ENCODE data around the gene PPP1R14B. TPM values are rescaled to one million over a fixed set of nuclear protein-coding genes. Genes with fewer than 3 reads are reported as not detected.
A peak's percentile ranks its signal among the peaks of the same experiment; 100 is the strongest.

Gene PPP1R14B
- total and polyA plus RNA-seq, 2 of the 13 experiments (the other 11 are each of a cell fraction or from before 2014, with no cell fraction given): 110 to 148 TPM

DNA sequence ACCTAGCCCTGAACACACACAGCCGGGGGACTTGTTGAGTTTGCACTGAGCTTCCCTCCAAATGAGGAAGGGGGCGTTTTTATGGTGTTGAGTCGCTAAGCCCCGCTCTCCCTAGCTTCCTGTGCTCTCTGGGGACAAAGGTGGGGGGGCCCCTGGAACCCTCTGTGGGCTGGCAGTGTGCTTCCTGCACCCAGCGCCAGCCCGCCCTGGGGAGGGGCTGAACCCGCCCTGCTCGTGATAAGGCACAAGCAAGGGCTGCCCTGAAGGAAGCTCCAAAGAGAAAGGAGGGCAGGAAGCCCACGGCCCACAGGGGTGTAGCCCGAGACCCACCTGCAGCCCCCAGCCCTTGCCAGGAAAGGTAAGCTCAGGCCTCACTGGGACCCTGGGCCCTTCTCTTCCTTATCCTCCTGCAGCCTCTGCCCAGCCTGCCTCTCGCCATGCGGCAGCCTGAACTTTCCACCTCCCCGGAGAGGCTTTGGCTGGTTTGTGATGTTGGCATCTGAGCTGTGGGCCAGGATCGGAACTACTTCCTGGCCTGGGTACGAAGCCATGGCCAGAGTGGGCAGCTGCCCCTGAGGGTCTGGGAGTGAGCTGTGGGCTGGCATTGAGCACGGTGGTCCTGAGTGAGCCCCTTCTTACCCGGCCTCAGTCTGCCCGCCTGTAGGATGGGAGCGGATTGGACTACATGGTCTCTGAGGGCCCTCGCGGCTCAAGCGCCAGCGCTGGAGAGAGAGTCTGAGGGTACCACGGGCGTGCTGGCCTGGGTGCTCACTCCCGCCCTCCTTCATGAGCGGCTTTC is 40.1 kb downstream of the PPP1R14B start, which contains the start of gene FERMT3:
TSS of gene FERMT3 (plus strand) at position 265 of the 799 bp plus-strand sequence. CDS start 644 bp downstream, outside the sequence.
- 77% methylated on average over 6 of the region's 27 CpGs for WGBS (ENCODE audit: low lambda C conversion rate)
- TF ChIP-seq, protein P1, sequence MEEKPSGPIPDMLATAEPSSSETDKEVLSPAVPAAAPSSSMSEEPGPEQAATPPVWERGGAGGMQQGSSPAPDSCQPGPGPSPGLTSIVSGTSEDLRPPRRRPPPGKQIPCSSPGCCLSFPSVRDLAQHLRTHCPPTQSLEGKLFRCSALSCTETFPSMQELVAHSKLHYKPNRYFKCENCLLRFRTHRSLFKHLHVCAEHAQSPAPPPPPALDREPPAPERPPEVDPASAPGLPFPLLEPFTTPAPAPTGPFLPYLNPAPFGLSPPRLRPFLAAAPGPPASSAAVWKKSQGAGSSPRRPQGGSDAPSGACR (CRISPR knock-in tag; IDR thresholded peaks at IDR 0.05): no peak
- TF ChIP-seq ZFP1 (CRISPR knock-in tag; IDR thresholded peaks at IDR 0.05) (no peak), ADNP (CRISPR knock-in tag; IDR thresholded peaks at IDR 0.05) (0 out of 2 replicates have a peak, but pooled peaks have one; percentile 39), ZNF629 (CRISPR knock-in tag; conservative IDR thresholded peaks at IDR 0.05) (peak; percentile 89), CTCF (CRISPR knock-in tag; IDR thresholded peaks at IDR 0.05) (peak; percentile 35; the same call in 1 of the 2 replicates), CHCHD3 (CRISPR knock-in tag; IDR thresholded peaks at IDR 0.05) (no peak), ZBTB38 (CRISPR knock-in tag; IDR thresholded peaks at IDR 0.05) (peak; percentile 84; the same call in 1 of the 2 replicates), ZNF724P (CRISPR knock-in tag; IDR thresholded peaks at IDR 0.05; ENCODE audit: borderline replicate concordance) (no peak), GABPA (IDR thresholded peaks at IDR 0.05; ENCODE audit: low read depth, low read length) (no peak), GABPA (CRISPR knock-in tag; IDR thresholded peaks at IDR 0.05; ENCODE audit: low read depth) (0 out of 2 replicates have a peak, but pooled peaks have one; percentile 36), REL (CRISPR knock-in tag; conservative IDR thresholded peaks at IDR 0.05) (no peak), AGO2 (optimal IDR thresholded peaks at IDR 0.05; ENCODE audit: low read depth, low read length) (peak; percentile 77), ZBTB39 (CRISPR knock-in tag; IDR thresholded peaks at IDR 0.05) (no peak), CENPX (CRISPR knock-in tag; IDR thresholded peaks at IDR 0.05) (no peak), ZBTB42 (CRISPR knock-in tag; IDR thresholded peaks at IDR 0.05) (no peak)
- TF ChIP-seq, protein P2, sequence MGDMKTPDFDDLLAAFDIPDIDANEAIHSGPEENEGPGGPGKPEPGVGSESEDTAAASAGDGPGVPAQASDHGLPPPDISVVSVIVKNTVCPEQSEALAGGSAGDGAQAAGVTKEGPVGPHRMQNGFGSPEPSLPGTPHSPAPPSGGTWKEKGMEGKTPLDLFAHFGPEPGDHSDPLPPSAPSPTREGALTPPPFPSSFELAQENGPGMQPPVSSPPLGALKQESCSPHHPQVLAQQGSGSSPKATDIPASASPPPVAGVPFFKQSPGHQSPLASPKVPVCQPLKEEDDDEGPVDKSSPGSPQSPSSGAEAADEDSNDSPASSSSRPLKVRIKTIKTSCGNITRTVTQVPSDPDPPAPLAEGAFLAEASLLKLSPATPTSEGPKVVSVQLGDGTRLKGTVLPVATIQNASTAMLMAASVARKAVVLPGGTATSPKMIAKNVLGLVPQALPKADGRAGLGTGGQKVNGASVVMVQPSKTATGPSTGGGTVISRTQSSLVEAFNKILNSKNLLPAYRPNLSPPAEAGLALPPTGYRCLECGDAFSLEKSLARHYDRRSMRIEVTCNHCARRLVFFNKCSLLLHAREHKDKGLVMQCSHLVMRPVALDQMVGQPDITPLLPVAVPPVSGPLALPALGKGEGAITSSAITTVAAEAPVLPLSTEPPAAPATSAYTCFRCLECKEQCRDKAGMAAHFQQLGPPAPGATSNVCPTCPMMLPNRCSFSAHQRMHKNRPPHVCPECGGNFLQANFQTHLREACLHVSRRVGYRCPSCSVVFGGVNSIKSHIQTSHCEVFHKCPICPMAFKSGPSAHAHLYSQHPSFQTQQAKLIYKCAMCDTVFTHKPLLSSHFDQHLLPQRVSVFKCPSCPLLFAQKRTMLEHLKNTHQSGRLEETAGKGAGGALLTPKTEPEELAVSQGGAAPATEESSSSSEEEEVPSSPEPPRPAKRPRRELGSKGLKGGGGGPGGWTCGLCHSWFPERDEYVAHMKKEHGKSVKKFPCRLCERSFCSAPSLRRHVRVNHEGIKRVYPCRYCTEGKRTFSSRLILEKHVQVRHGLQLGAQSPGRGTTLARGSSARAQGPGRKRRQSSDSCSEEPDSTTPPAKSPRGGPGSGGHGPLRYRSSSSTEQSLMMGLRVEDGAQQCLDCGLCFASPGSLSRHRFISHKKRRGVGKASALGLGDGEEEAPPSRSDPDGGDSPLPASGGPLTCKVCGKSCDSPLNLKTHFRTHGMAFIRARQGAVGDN (CRISPR knock-in tag; IDR thresholded peaks at IDR 0.05): peak; percentile 45

More for the DNA sequence above, 40.1 kb downstream of the PPP1R14B start, which contains the start of gene FERMT3:
- ChIA-PET POLR2A (interaction anchor here (1.4 to 3.8 kb wide), 3 partner anchors 21 to 63 kb away, joined by 5 to 18 read pairs (median 5); partner anchors contain the start of gene STIP1), CTCF (ENCODE audit: low intra/inter-chr PET ratio, low total read pairs) (no interaction called here)
- Histone ChIP-seq H2AFZ (ENCODE audit: low read length) (no peak within 1 kb of the TSS), H3K27me3 (ENCODE audit: control insufficient read depth in 1 of 2, insufficient read depth in 2 of 2, low read length in 2 of 2) (no peaks in the 10 kb centered on the region), H3K36me3 (replicated peaks in 1 of 2; ENCODE audit: control insufficient read depth in 1 of 2, insufficient read depth in 2 of 2, low read length in 2 of 2) (peaks cover 20 to 24% of the 10 kb centered on the region in 2 experiments; a peak in 4 of 5 replicates), H4K20me1 (ENCODE audit: insufficient read depth, low read length) (0 out of 2 replicates have a peak, but pooled peaks cover 2% of the 10 kb centered on the region), H3K9ac (ENCODE audit: insufficient read depth, low read depth, low read length) (no peak within 1 kb of the TSS), H3K4me1 (ENCODE audit: insufficient read depth, low read length) (peaks cover 17% of the 10 kb centered on the region), H3K79me2 (ENCODE audit: insufficient read depth, low read length) (no peaks in the 10 kb centered on the region), H3K9me3 (ENCODE audit: low read length) (no peaks in the 10 kb centered on the region), H3K27ac (ENCODE audit: extremely low read length, insufficient read depth, low read length) (peak within 1 kb of the TSS; percentile 54), H3K4me3 (replicated peaks in 1 of 3; ENCODE audit: insufficient read depth in 1 of 3, low read depth in 2 of 3, low read length in 3 of 3) (no peak within 1 kb of the TSS), H3K4me2 (ENCODE audit: low read depth, low read length) (no peak within 1 kb of the TSS)
- BruUV-seq (replicated peaks): no TSS peak
- no peak for DNase-seq (ENCODE audit: low spot score)
- no peak; the same call in 2 of the 3 replicates for ATAC-seq
- in situ Hi-C loops (cut with HindIII; ENCODE audit: extremely low pct_ligation_motif_present, low pct_unique_long_range_greater_than_20kb) (no loop called here), intact Hi-C loops (cut with micrococcal nuclease; ENCODE audit: unreplicated experiment) (no loop called here)
- no peak for FAIRE-seq

All from HepG2 (cell line).